ENCODE data around the gene EXOC6B.

The EXOC6B gene

DNA sequence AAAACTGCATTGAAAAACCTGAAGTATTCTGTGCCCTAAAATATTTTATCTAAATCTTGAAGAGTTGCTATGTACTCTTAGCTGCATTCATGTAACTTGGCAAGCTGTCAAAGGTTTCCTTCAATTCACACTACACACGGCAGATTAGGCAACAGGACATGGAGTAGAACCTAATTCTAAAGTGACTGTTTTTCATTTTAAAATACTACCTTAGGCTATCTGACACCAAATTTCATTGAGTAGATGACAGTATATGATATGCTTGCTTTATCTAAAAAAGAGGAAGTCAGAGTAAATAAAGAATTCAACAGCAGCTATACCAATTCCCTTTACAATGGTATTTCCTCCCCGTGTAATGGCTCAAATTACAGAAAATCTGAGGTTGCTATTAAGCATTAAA, 45.4 kb downstream of the EXOC6B start:
- Histone ChIP-seq H3K79me2 (peaks cover 10% of the 10 kb centered on the region), H2AFZ (no peak overlapping the region), H3K4me2 (ENCODE audit: low read length) (no peak overlapping the region), H3K4me3 (ENCODE audit: low read depth, low read length) (no peak overlapping the region), H3K9me3 (ENCODE audit: control insufficient read depth, low read length) (no peaks in the 10 kb centered on the region), H3K36me3 (ENCODE audit: control insufficient read depth, insufficient read depth, low read length) (no peaks in the 10 kb centered on the region), H3K27ac (no peak overlapping the region), H3K27me3 (ENCODE audit: control insufficient read depth, insufficient read depth, low read length) (no peaks in the 10 kb centered on the region), H3K9ac (no peak overlapping the region), H3K4me1 (peaks cover 2% of the 10 kb centered on the region)
- TF ChIP-seq, protein P1, sequence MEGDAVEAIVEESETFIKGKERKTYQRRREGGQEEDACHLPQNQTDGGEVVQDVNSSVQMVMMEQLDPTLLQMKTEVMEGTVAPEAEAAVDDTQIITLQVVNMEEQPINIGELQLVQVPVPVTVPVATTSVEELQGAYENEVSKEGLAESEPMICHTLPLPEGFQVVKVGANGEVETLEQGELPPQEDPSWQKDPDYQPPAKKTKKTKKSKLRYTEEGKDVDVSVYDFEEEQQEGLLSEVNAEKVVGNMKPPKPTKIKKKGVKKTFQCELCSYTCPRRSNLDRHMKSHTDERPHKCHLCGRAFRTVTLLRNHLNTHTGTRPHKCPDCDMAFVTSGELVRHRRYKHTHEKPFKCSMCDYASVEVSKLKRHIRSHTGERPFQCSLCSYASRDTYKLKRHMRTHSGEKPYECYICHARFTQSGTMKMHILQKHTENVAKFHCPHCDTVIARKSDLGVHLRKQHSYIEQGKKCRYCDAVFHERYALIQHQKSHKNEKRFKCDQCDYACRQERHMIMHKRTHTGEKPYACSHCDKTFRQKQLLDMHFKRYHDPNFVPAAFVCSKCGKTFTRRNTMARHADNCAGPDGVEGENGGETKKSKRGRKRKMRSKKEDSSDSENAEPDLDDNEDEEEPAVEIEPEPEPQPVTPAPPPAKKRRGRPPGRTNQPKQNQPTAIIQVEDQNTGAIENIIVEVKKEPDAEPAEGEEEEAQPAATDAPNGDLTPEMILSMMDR (IDR thresholded peaks at IDR 0.05), result no peak

DNA sequence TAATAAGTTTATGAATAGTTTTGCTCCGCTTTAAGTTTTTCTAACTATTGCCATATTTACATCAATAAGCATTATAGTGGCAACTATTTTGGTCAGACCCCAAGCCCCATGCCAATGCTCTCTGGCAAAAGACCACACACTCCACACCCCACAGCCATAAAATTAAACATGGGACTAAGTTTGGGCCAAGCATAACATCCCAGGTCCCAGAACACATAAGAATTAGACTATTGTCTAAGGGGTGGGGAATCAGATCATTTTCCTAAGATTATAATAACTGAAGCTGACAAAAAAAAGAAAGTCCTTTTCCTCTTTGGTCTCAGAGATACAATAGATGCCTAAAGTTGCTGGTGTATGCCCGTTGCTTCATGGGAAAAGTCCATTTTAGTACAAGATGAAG, 46.3 kb downstream of the EXOC6B start:
- Histone ChIP-seq H3K4me1 (peaks cover 2% of the 10 kb centered on the region), H3K27me3 (ENCODE audit: control insufficient read depth, insufficient read depth, low read length) (no peaks in the 10 kb centered on the region), H3K9me3 (ENCODE audit: control insufficient read depth, low read length) (no peaks in the 10 kb centered on the region), H2AFZ (no peak overlapping the region), H3K36me3 (ENCODE audit: control insufficient read depth, insufficient read depth, low read length) (no peaks in the 10 kb centered on the region), H3K4me3 (ENCODE audit: low read depth, low read length) (no peak overlapping the region), H3K79me2 (peaks cover 10% of the 10 kb centered on the region), H3K9ac (no peak overlapping the region), H3K27ac (no peak overlapping the region), H3K4me2 (ENCODE audit: low read length) (no peak overlapping the region)
- TF ChIP-seq, protein P1 (IDR thresholded peaks at IDR 0.05), result no peak

DNA sequence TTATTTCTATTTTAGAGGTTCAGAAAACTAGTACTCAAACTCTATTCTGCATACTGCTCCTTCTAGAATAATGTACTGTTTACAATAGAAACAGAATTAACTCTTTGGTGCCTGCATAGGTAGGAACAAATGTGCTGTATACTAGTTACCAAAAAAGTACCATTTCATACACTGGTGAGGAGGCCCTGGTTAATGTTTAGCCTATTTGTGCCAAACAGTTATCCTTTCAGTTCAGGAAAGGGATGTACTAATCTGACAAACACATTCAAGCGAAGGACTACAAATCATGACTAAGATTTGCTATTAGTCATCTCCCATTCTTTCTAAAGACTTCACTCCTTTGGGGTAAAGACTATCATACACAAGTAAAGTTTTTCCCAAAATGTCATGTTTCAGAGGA, 47.4 kb downstream of the EXOC6B start:
- Histone ChIP-seq H3K9me3 (ENCODE audit: control insufficient read depth, low read length) (no peaks in the 10 kb centered on the region), H3K4me2 (ENCODE audit: low read length) (no peak overlapping the region), H3K4me3 (ENCODE audit: low read depth, low read length) (no peak overlapping the region), H3K9ac (no peak overlapping the region), H3K27me3 (ENCODE audit: control insufficient read depth, insufficient read depth, low read length) (no peaks in the 10 kb centered on the region), H3K79me2 (peaks cover 10% of the 10 kb centered on the region), H3K36me3 (ENCODE audit: control insufficient read depth, insufficient read depth, low read length) (no peaks in the 10 kb centered on the region), H3K4me1 (peaks cover 2% of the 10 kb centered on the region), H3K27ac (no peak overlapping the region), H2AFZ (no peak overlapping the region)
- TF ChIP-seq, protein P1 (IDR thresholded peaks at IDR 0.05), result no peak

DNA sequence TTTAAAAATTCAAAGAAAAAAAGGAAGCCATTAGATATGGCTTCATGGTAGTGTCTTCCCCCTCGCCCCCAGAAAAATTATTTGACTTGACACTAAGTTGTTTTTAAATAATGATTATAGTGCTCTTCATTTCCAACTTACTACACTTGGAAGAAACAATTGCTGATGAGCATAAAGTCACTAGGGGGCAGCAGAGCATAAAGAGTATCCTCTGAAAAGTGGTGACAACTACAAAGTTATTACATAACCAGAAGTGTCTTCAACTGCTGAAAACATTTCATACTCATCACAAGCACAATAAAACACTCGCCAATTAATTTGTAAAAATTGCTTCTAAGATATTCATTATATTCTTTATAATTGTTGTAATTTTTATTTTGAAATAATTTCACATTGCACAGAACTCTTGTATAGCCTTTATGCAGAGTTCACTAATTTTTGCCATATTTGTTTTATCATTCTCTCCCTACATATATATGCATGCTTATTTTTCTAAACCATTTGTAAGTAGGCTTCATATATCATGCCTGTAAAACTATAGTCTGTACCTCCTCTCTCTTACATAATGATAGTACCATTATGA, 54.9 kb downstream of the EXOC6B start:
- Histone ChIP-seq H3K36me3 (ENCODE audit: control insufficient read depth, insufficient read depth, low read length) (no peaks in the 10 kb centered on the region), H2AFZ (no peak overlapping the region), H3K9me3 (ENCODE audit: control insufficient read depth, low read length) (no peaks in the 10 kb centered on the region), H3K4me3 (ENCODE audit: low read depth, low read length) (no peak overlapping the region), H3K27ac (no peak overlapping the region), H3K4me1 (no peaks in the 10 kb centered on the region), H3K4me2 (ENCODE audit: low read length) (no peak overlapping the region), H3K9ac (no peak overlapping the region), H3K79me2 (peaks cover 5% of the 10 kb centered on the region), H3K27me3 (ENCODE audit: control insufficient read depth, insufficient read depth, low read length) (no peaks in the 10 kb centered on the region)
- TF ChIP-seq, protein P1 (IDR thresholded peaks at IDR 0.05), result peak; percentile 85

DNA sequence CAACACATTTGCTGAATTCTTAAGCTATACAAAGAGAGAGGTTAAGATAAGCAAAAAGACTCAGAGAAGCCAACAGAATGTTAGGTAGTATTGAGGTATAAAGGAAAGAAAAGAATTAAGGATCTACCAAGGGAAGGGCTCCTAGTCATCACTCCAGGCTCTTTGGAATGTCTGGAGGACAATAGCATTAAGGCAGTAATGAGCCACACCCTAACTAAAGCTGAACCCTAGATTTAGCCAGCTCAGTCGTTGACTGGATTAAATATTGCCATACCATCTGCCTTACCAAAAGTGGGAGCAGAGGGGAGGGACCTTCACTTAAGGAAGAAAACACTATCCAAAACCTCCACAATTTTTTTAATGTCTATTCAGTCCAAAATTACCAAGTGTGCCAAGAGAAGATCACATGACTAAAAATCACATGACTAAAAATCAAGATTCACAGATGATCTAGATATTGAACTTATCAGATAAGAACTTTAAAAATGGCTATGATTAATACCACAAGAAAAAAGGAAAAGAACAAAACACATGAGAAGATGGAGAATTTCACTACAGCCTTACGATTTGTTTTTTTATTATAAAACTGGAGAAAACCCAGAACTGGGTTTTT, 59.7 kb downstream of the EXOC6B start:
- H3K4me1 ChIP-seq, result no peaks in the 10 kb centered on the region
- H3K4me3 ChIP-seq (ENCODE audit: low read depth, low read length), result no peak overlapping the region
- no peaks in the 10 kb centered on the region for H3K9me3 ChIP-seq (ENCODE audit: control insufficient read depth, low read length)
- no peak overlapping the region for H3K4me2 ChIP-seq (ENCODE audit: low read length)
- TF ChIP-seq, protein P1 (IDR thresholded peaks at IDR 0.05), result no peak
- no peak overlapping the region for H2AFZ ChIP-seq
- no peak overlapping the region for H3K9ac ChIP-seq
- no peaks in the 10 kb centered on the region for H3K27me3 ChIP-seq (ENCODE audit: control insufficient read depth, insufficient read depth, low read length)
- H3K27ac ChIP-seq, result no peak overlapping the region
- H3K36me3 ChIP-seq (ENCODE audit: control insufficient read depth, insufficient read depth, low read length), result no peaks in the 10 kb centered on the region
- peaks cover 9% of the 10 kb centered on the region for H3K79me2 ChIP-seq

All from parathyroid adenoma (tissue), 2 donors.